ENCODE measurements around the gene OOSP2.
"Not testable (repeated sequence)": the region's sequence is repeated elsewhere in the genome, so short reads cannot be mapped to it uniquely, and the experiment has no call there.

GRCh38 chr11:60050839-60051238 lies 10.6 kb downstream of the OOSP2 start:
- TF ChIP-seq CTCF, EP300 (IDR thresholded peaks at IDR 0.05): not testable (repeated sequence)
